HepG2 (cell line): ENCODE measurements around the gene PROK2. TPM values are rescaled to one million over a fixed set of nuclear protein-coding genes. Genes with fewer than 3 reads are reported as not detected.

Experiments
- BRD4 ChIP-seq: sonication (generic); formaldehyde crosslinking; IDR thresholded peaks from 2 replicates; pipeline ENCODE4 v1.4.0; 2020; ENCODE audit warnings: missing genetic modification reagents
- FOXP4 ChIP-seq: sonication (generic); formaldehyde crosslinking; IDR thresholded peaks from 2 replicates; pipeline ENCODE4 v1.4.0; 2020; ENCODE audit warnings: missing genetic modification reagents
- HIVEP1 ChIP-seq: sonication (generic); formaldehyde crosslinking; IDR thresholded peaks from 2 replicates; pipeline ENCODE4 v1.4.0; 2020; ENCODE audit warnings: mild to moderate bottlenecking, missing genetic modification reagents
- HOXA3 ChIP-seq: sonication (generic); formaldehyde crosslinking; IDR thresholded peaks from 2 replicates; pipeline ENCODE4 v1.5.0; 2020; ENCODE audit warnings: missing genetic modification reagents
- MAZ ChIP-seq, 2 experiments: sonication (generic) in 1 of 2; formaldehyde crosslinking in 1 of 2; IDR thresholded peaks; 2 replicates each; pipeline versions ENCODE4 v1.5.0 to v1.6.1; 2012 to 2020; ENCODE audit warnings: low read depth in 2 of 2, mild to moderate bottlenecking in 2 of 2, borderline replicate concordance in 1 of 2, improper control_type of control experiment in 1 of 2, low read length in 1 of 2, missing genetic modification reagents in 1 of 2, moderate library complexity in 1 of 2
- NFIB ChIP-seq: sonication (generic); formaldehyde crosslinking; IDR thresholded peaks from 2 replicates; pipeline ENCODE4 v1.9.0; 2021; ENCODE audit warnings: missing genetic modification reagents, mild to moderate bottlenecking, borderline replicate concordance
- PRDM15 ChIP-seq: sonication (generic); formaldehyde crosslinking; IDR thresholded peaks from 2 replicates; pipeline ENCODE4 v1.4.0; 2020; ENCODE audit warnings: missing genetic modification reagents
- RXRB ChIP-seq: IDR thresholded peaks from 2 replicates; pipeline ENCODE4 v1.6.1; 2016; ENCODE audit warnings: borderline replicate concordance, missing genetic modification reagents, missing compliant biosample characterization
- TERF1 ChIP-seq: sonication (generic); formaldehyde crosslinking; IDR thresholded peaks from 2 replicates; pipeline ENCODE4 v1.8.0; 2022; ENCODE audit warnings: mild to moderate bottlenecking, missing genetic modification reagents, moderate library complexity
- TSC22D2 ChIP-seq: sonication (generic); formaldehyde crosslinking; IDR thresholded peaks from 2 replicates; pipeline ENCODE4 v1.5.1; 2020; ENCODE audit warnings: missing genetic modification reagents, mild to moderate bottlenecking, borderline replicate concordance
- UBTF ChIP-seq: sonication (generic); formaldehyde crosslinking; IDR thresholded peaks from 2 replicates; pipeline ENCODE4 v1.4.0; 2020; ENCODE audit warnings: mild to moderate bottlenecking, missing genetic modification reagents
- ZEB1 ChIP-seq: IDR thresholded peaks from 2 replicates; pipeline ENCODE4 v1.6.1; 2012; ENCODE audit warnings: mild to moderate bottlenecking, low read depth, inconsistent platforms; ENCODE audit not compliant: insufficient replicate concordance
- ZNF12 ChIP-seq: sonication (generic); formaldehyde crosslinking; IDR thresholded peaks from 2 replicates; pipeline ENCODE4 v1.5.0; 2020; ENCODE audit warnings: missing genetic modification reagents
- ZNF232 ChIP-seq: sonication (generic); formaldehyde crosslinking; IDR thresholded peaks from 2 replicates; pipeline ENCODE4 v1.4.0; 2020; ENCODE audit warnings: missing genetic modification reagents, borderline replicate concordance
- ZNF567 ChIP-seq: sonication (generic); formaldehyde crosslinking; IDR thresholded peaks from 2 replicates; pipeline ENCODE4 v1.8.1; 2023; ENCODE audit warnings: mild to moderate bottlenecking, missing genetic modification reagents, borderline replicate concordance
- ZNF770 ChIP-seq: sonication (generic); formaldehyde crosslinking; IDR thresholded peaks from 2 replicates; pipeline ENCODE4 v1.5.0; 2020; ENCODE audit warnings: mild to moderate bottlenecking, missing genetic modification reagents
- ZNF777 ChIP-seq: sonication (generic); formaldehyde crosslinking; IDR thresholded peaks from 2 replicates; pipeline ENCODE4 v1.4.0; 2020; ENCODE audit warnings: missing genetic modification reagents
- polyA plus RNA-seq, 8 experiments: library from polyadenylated mRNA; depleted of rRNA in 3 of 8; stranded (reverse) in 7 of 8; unstranded in 1 of 8; fragments of >200 nt; fragmentation: Illumina TruSeq in 4 of 8; extraction: Trizol in 4 of 8; gene quantifications; 2 replicates each; pipeline versions ENCODE4 v1.2.1 to v1.2.3, GENCODE V29; 2011 to 2016; ENCODE audit warnings: low read depth in 4 of 8, missing spikeins in 1 of 8, mixed read lengths in 1 of 8; ENCODE audit not compliant: insufficient read depth in 1 of 8
- total RNA-seq, 5 experiments: library from RNA; depleted of rRNA; stranded (reverse); fragments of >200 nt; fragmentation: Illumina TruSeq; extraction: Trizol; gene quantifications; 2 replicates each; pipeline ENCODE4 v1.2.3, GENCODE V29; 2016; ENCODE audit warnings: low read depth in 1 of 5

PROK2 gene
- total and polyA plus RNA-seq, 2 of the 13 experiments (the other 11 are each of a cell fraction or from before 2014, with no cell fraction given): not detected

GRCh38 chr3:71724584-71725270 is 60.2 kb downstream of the PROK2 start (continued):
- TF ChIP-seq ZNF232 (CRISPR knock-in tag) (no peak), ZNF770 (CRISPR knock-in tag) (no peak), ZNF567 (no peak), RXRB (no peak), HOXA3 (CRISPR knock-in tag) (no peak), BRD4 (no peak), HIVEP1 (no peak), NFIB (CRISPR knock-in tag) (no peak), PRDM15 (CRISPR knock-in tag) (no peak), FOXP4 (CRISPR knock-in tag) (no peak), TSC22D2 (CRISPR knock-in tag) (no peak), ZEB1 (no peak), UBTF (CRISPR knock-in tag) (peak; percentile 52; the same call in 1 of the 2 replicates), MAZ (IDR thresholded peaks at IDR 0.05; ENCODE audit: borderline replicate concordance, low read depth, low read length) (no peak), MAZ (CRISPR knock-in tag; IDR thresholded peaks at IDR 0.05; ENCODE audit: low read depth) (0 out of 2 replicates have a peak, but pooled peaks have one; percentile 20), ZNF12 (CRISPR knock-in tag) (no peak), ZNF777 (CRISPR knock-in tag) (peak; percentile 36; the same call in 1 of the 2 replicates), TERF1 (CRISPR knock-in tag) (no peak)
